Osteoblast (primary cell): ENCODE results near the gene PROSER1. TPM values are rescaled to one million over a fixed set of nuclear protein-coding genes. Genes with fewer than 3 reads are reported as not detected.

ENCODE experiments used
- DNase-seq: peaks from one replicate; pipeline ENCODE4 v3.0.0; 2011; ENCODE audit warnings: low spot score, mixed read lengths; ENCODE audit not compliant: insufficient read length; ENCODE audit errors: missing footprints
- H2AFZ ChIP-seq: 2 replicates; pipeline ENCODE4 v1.6.0; 2011; ENCODE audit warnings: mild to moderate bottlenecking, low read length
- H3K27ac ChIP-seq: 2 replicates; pipeline ENCODE4 v1.5.1; 2011; ENCODE audit warnings: mild to moderate bottlenecking, low read depth, low read length, moderate library complexity
- H3K27me3 ChIP-seq: 2 replicates; pipeline ENCODE4 v1.6.0; 2012; ENCODE audit warnings: mild to moderate bottlenecking, control low read depth, inconsistent platforms, low read length, moderate library complexity; ENCODE audit not compliant: insufficient read depth
- H3K36me3 ChIP-seq: 2 replicates; pipeline ENCODE4 v1.5.1; 2011; ENCODE audit warnings: mild to moderate bottlenecking, low read length, control low read depth, moderate library complexity; ENCODE audit not compliant: insufficient read depth
- H3K4me1 ChIP-seq: 2 replicates; pipeline ENCODE4 v1.5.1; 2011; ENCODE audit warnings: mild to moderate bottlenecking, low read length, control low read depth, moderate library complexity; ENCODE audit not compliant: insufficient read depth
- H3K4me2 ChIP-seq: 2 replicates; pipeline ENCODE4 v1.6.0; 2011; ENCODE audit warnings: mild to moderate bottlenecking, low read length; ENCODE audit not compliant: insufficient read depth
- H3K4me3 ChIP-seq: fragments of 200-600 bp; sonication (generic); 3 replicates; pipeline ENCODE4 v1.5.1; 2012; ENCODE audit warnings: mild to moderate bottlenecking, low read length, inconsistent platforms; ENCODE audit not compliant: insufficient read depth
- H3K79me2 ChIP-seq: 2 replicates; pipeline ENCODE4 v1.6.0; 2012; ENCODE audit warnings: mild to moderate bottlenecking, low read length, control low read depth, inconsistent platforms; ENCODE audit not compliant: insufficient read depth
- H3K9me3 ChIP-seq: 2 replicates; pipeline ENCODE4 v1.5.1; 2011; ENCODE audit warnings: low read depth, low read length, control low read depth
- H4K20me1 ChIP-seq: 2 replicates; pipeline ENCODE4 v1.6.0; 2012; ENCODE audit warnings: mild to moderate bottlenecking, low read length, control low read depth; ENCODE audit not compliant: insufficient read depth
- CTCF ChIP-seq: IDR thresholded peaks from 2 replicates; pipeline ENCODE4 v1.5.1; 2011; ENCODE audit warnings: mild to moderate bottlenecking, low read depth, low read length, moderate library complexity; ENCODE audit errors: extremely low read depth
- total RNA-seq: library from RNA; depleted of rRNA; stranded (reverse); fragments of >200 nt; gene quantifications from 2 replicates; pipeline ENCODE4 v1.2.3, GENCODE V29; 2012

PROSER1 gene
- total RNA-seq, 1 donor = 13.4 TPM

GRCh38 chr13:38998739-38999138 lies 39.1 kb downstream of the PROSER1 start:
- H3K79me2 ChIP-seq = no peaks in the 10 kb centered on the region
- H3K27ac ChIP-seq = no peak overlapping the region
- no peaks in the 10 kb centered on the region for H3K36me3 ChIP-seq
- H3K4me3 ChIP-seq = no peak overlapping the region
- no peak for DNase-seq
- no peak overlapping the region for H2AFZ ChIP-seq
- H3K4me1 ChIP-seq = no peaks in the 10 kb centered on the region
- no peak for TF ChIP-seq CTCF
- no peak overlapping the region for H3K4me2 ChIP-seq
- H3K27me3 ChIP-seq = no peaks in the 10 kb centered on the region
- no peaks in the 10 kb centered on the region for H4K20me1 ChIP-seq
- no peaks in the 10 kb centered on the region for H3K9me3 ChIP-seq

GRCh38 chr13:38993381-38993780 lies 44.5 kb downstream of the PROSER1 start:
- Histone ChIP-seq H3K4me3 (no peak overlapping the region), H2AFZ (no peak overlapping the region), H3K9me3 (no peaks in the 10 kb centered on the region), H3K36me3 (no peaks in the 10 kb centered on the region), H3K79me2 (no peaks in the 10 kb centered on the region), H3K4me2 (no peak overlapping the region), H4K20me1 (no peaks in the 10 kb centered on the region), H3K27me3 (no peaks in the 10 kb centered on the region), H3K4me1 (no peaks in the 10 kb centered on the region), H3K27ac (no peak overlapping the region)
- TF ChIP-seq CTCF = no peak
- no peak for DNase-seq

GRCh38 chr13:38990693-38991092 lies 47.2 kb downstream of the PROSER1 start, which contains the start of gene STOML3:
Gene STOML3 (minus strand): TSS chr13:38990831. CDS start chr13:38990721, 110 bp downstream.
- H3K27ac ChIP-seq = no peak within 1 kb of the TSS
- no peaks in the 10 kb centered on the region for H3K9me3 ChIP-seq
- no peaks in the 10 kb centered on the region for H3K79me2 ChIP-seq
- no peak within 1 kb of the TSS for H3K4me3 ChIP-seq
- TF ChIP-seq CTCF = no peak
- H3K27me3 ChIP-seq = no peaks in the 10 kb centered on the region
- no peaks in the 10 kb centered on the region for H4K20me1 ChIP-seq
- H3K4me1 ChIP-seq = no peaks in the 10 kb centered on the region
- H3K36me3 ChIP-seq = no peaks in the 10 kb centered on the region
- DNase-seq = no peak
- no peak within 1 kb of the TSS for H3K4me2 ChIP-seq
- no peak within 1 kb of the TSS for H2AFZ ChIP-seq

- DNase-seq = no peak
- no peak for TF ChIP-seq CTCF
- Histone ChIP-seq H3K9me3 (no peaks in the 10 kb centered on the region), H3K27ac (no peak overlapping the region), H4K20me1 (no peaks in the 10 kb centered on the region), H3K79me2 (no peaks in the 10 kb centered on the region), H3K4me3 (no peak overlapping the region), H3K4me1 (no peaks in the 10 kb centered on the region), H3K4me2 (no peak overlapping the region), H3K36me3 (no peaks in the 10 kb centered on the region), H3K27me3 (no peaks in the 10 kb centered on the region), H2AFZ (no peak overlapping the region)
Measured at GRCh38 chr13:38981096-38981495, 56.8 kb downstream of the PROSER1 start.
